GM19372 (cell line): Measurements from ENCODE around the gene FAM174B.

Experiments used
- ATAC-seq: cut with Tn5 transposase; IDR thresholded peaks from one replicate; pipeline ENCODE4 v1.9.1; 2021; ENCODE audit warnings: mild to moderate bottlenecking, low read depth, moderate library complexity; ENCODE audit not compliant: unreplicated experiment

Gene FAM174B

GRCh38 chr15:92578096-92578835 lies 77.3 kb downstream of the FAM174B start:
- no peak for ATAC-seq

DNA sequence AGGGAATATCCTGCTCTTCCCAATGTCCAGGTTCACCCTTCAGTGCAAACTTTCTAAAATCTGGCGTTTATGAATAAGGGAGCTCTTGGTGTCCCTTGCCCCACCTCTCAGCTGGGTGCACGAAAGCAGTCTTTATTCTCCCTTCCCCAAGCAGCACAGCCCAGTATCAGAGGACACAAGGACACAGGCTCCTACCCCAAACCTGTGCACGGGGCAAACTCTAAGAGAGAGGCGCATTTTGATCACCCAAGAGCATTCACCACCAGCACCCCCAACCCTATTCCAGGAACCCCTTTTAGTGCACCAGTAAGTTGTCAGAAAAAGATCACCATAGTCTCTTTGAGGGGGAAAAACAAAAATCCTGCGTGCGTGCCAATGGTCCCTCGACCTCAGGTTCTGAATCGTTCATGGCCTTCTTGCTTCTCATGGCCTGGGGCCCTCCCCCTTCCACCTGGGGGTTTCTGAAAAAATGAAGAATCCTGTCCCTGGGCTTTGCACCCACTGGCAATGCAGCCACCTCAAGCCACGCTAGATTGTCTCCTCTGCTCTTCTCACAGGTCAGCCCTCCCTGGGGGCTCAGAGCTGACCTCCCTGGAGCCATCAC lies 78.9 kb downstream of the FAM174B start:
- ATAC-seq, result no peak

GRCh38 chr15:92574566-92574965 lies 81.0 kb downstream of the FAM174B start:
- ATAC-seq, result no peak

- ATAC-seq, result no peak
These were observed 81.4 kb downstream of the FAM174B start for GRCh38 chr15:92574161-92574560.

GRCh38 chr15:92571824-92572223 lies 83.8 kb downstream of the FAM174B start:
- ATAC-seq, result no peak

GRCh38 chr15:92570391-92570790 lies 85.2 kb downstream of the FAM174B start:
- no peak for ATAC-seq

- ATAC-seq, result no peak
These were observed 85.8 kb downstream of the FAM174B start for GRCh38 chr15:92569778-92570177.
